Measurements from ENCODE around the gene VDR. TPM values are rescaled to one million over a fixed set of nuclear protein-coding genes. Genes with fewer than 3 reads are reported as not detected.

VDR gene
- total and polyA plus RNA-seq, 12 donors = 6.9 to 80.1 (median 18.4) TPM

GRCh38 chr12:47824198-47824597 is 80.6 kb downstream of the VDR start:
- DNase-seq = no peak
- H3K4me1 ChIP-seq (replicated peaks in 1 of 2) = peaks cover 40 to 66% of the 10 kb centered on the region in 2 donors

GRCh38 chr12:47823422-47824086 is 81.2 kb downstream of the VDR start:
- Histone ChIP-seq H3K9me3 (replicated peaks in 1 of 3) (no peaks in the 10 kb centered on the region), H3K4me3 (no peak overlapping the region), H3K4me1 (replicated peaks in 1 of 2) (peaks cover 36 to 61% of the 10 kb centered on the region in 2 donors), H3K27me3 (no peaks in the 10 kb centered on the region), H3K36me3 (replicated peaks in 1 of 2) (no peaks in the 10 kb centered on the region), H3K27ac (peak overlapping the region; percentile 79 to 100 (median 98))
- intact Hi-C loops (cut with DNase I) = no loop called here
- 56 to 72% (median 61%) methylated on average over 5 of the region's 5 CpGs for WGBS, 4 donors
- DNase-seq = peak in 3 of 7 donors; percentile 54 to 76 (median 65)
- TF ChIP-seq POLR2A (IDR thresholded peaks at IDR 0.05) (peak in 1 of 2 donors; percentile 47), CTCF (IDR thresholded peaks at IDR 0.05) (no peak)

More at GRCh38 chr12:47824198-47824597, 80.6 kb downstream of the VDR start:
- TF ChIP-seq POLR2A (IDR thresholded peaks at IDR 0.05) (no peak), CTCF (IDR thresholded peaks at IDR 0.05) (no peak)
- 74 to 81% (median 77%) methylated on average over 2 of the region's 2 CpGs for WGBS, 4 donors
- intact Hi-C loops (cut with DNase I) = no loop called here
- no peaks in the 10 kb centered on the region for H3K9me3 ChIP-seq (replicated peaks in 1 of 3)
- no peak overlapping the region for H3K4me3 ChIP-seq
- H3K36me3 ChIP-seq (replicated peaks in 1 of 2) = no peaks in the 10 kb centered on the region
- H3K27ac ChIP-seq = peak overlapping the region; percentile 79 to 99 (median 85)
- H3K27me3 ChIP-seq = no peaks in the 10 kb centered on the region

GRCh38 chr12:47822863-47823262 is 81.9 kb downstream of the VDR start:
- H3K4me1 ChIP-seq (replicated peaks in 1 of 2) = peaks cover 37 to 61% of the 10 kb centered on the region in 2 donors
- no peaks in the 10 kb centered on the region for H3K9me3 ChIP-seq (replicated peaks in 1 of 3)
- intact Hi-C loops (cut with DNase I) = no loop called here
- TF ChIP-seq CTCF (IDR thresholded peaks at IDR 0.05) = no peak
- no peak for TF ChIP-seq POLR2A (IDR thresholded peaks at IDR 0.05)
- 88 to 95% (median 92%) methylated on average over 3 of the region's 3 CpGs for WGBS, 4 donors
- H3K4me3 ChIP-seq = no peak overlapping the region
- no peaks in the 10 kb centered on the region for H3K36me3 ChIP-seq (replicated peaks in 1 of 2)
- DNase-seq = no peak
- H3K27ac ChIP-seq = peak overlapping the region; percentile 79 to 100 (median 98)
- H3K27me3 ChIP-seq = no peaks in the 10 kb centered on the region

GRCh38 chr12:47822401-47822800 is 82.4 kb downstream of the VDR start:
- WGBS, 4 donors = 49 to 95% (median 73%) methylated on average over 2 of the region's 2 CpGs
- intact Hi-C loops (cut with DNase I) = no loop called here
- Histone ChIP-seq H3K4me1 (replicated peaks in 1 of 2) (peaks cover 41 to 63% of the 10 kb centered on the region in 2 donors), H3K9me3 (replicated peaks in 1 of 3) (no peaks in the 10 kb centered on the region), H3K27ac (peak overlapping the region; percentile 95 to 100 (median 99)), H3K27me3 (no peaks in the 10 kb centered on the region), H3K4me3 (no peak overlapping the region), H3K36me3 (replicated peaks in 1 of 2) (no peaks in the 10 kb centered on the region)
- TF ChIP-seq POLR2A (IDR thresholded peaks at IDR 0.05) = no peak
- no peak for TF ChIP-seq CTCF (IDR thresholded peaks at IDR 0.05)
- DNase-seq = no peak

Data from adrenal gland (tissue), 12 donors.